ENCODE measurements around the gene ST6GALNAC3.

Gene ST6GALNAC3

GRCh38 chr1:76470166-76470565 lies 395.6 kb downstream of the ST6GALNAC3 start:
- no peak for DNase-seq

GRCh38 chr1:76471536-76471935 lies 397.0 kb downstream of the ST6GALNAC3 start:
- no peak for DNase-seq

GRCh38 chr1:76473591-76473990 lies 399.0 kb downstream of the ST6GALNAC3 start:
- no peak for DNase-seq

- no peak for DNase-seq
Measured at GRCh38 chr1:76474922-76475321, 400.4 kb downstream of the ST6GALNAC3 start.

GRCh38 chr1:76477156-76477555 lies 402.6 kb downstream of the ST6GALNAC3 start:
- no peak for DNase-seq

- DNase-seq: no peak
Measured at GRCh38 chr1:76480827-76481226, 406.3 kb downstream of the ST6GALNAC3 start.

- DNase-seq: no peak
Measured at GRCh38 chr1:76481672-76482071, 407.1 kb downstream of the ST6GALNAC3 start.

GRCh38 chr1:76482272-76482671 lies 407.7 kb downstream of the ST6GALNAC3 start:
- DNase-seq: no peak

- no peak for DNase-seq
Measured at GRCh38 chr1:76491737-76492136, 417.2 kb downstream of the ST6GALNAC3 start.

GRCh38 chr1:76492752-76493430 lies 418.3 kb downstream of the ST6GALNAC3 start:
- DNase-seq: no peak

- no peak for DNase-seq
Measured at GRCh38 chr1:76494807-76495206, 420.3 kb downstream of the ST6GALNAC3 start.

- DNase-seq: no peak
Measured at GRCh38 chr1:76496871-76497270, 422.3 kb downstream of the ST6GALNAC3 start.

- no peak for DNase-seq
Measured at GRCh38 chr1:76500116-76500515, 425.6 kb downstream of the ST6GALNAC3 start.

GRCh38 chr1:76501136-76501535 lies 426.6 kb downstream of the ST6GALNAC3 start:
- DNase-seq: no peak

- DNase-seq: no peak
Measured at GRCh38 chr1:76501586-76502219, 427.2 kb downstream of the ST6GALNAC3 start.

GRCh38 chr1:76503100-76503499 lies 428.6 kb downstream of the ST6GALNAC3 start:
- no peak for DNase-seq

- no peak for DNase-seq
Measured at GRCh38 chr1:76503736-76504135, 429.2 kb downstream of the ST6GALNAC3 start.

GRCh38 chr1:76507376-76507775 lies 432.8 kb downstream of the ST6GALNAC3 start:
- DNase-seq: no peak

- no peak for DNase-seq
Measured at GRCh38 chr1:76508871-76509270, 434.3 kb downstream of the ST6GALNAC3 start.

GRCh38 chr1:76510672-76511557 lies 436.4 kb downstream of the ST6GALNAC3 start:
- no peak for DNase-seq

GRCh38 chr1:76511558-76512179 lies 437.1 kb downstream of the ST6GALNAC3 start:
- no peak for DNase-seq

- DNase-seq: no peak
Measured at GRCh38 chr1:76530953-76531352, 456.4 kb downstream of the ST6GALNAC3 start.

- DNase-seq: no peak
Measured at GRCh38 chr1:76541618-76542017, 467.1 kb downstream of the ST6GALNAC3 start.

Data from NCI-H2081 (cell line).